HepG2 (cell line): Measurements from ENCODE around the gene KMT2E. TPM values are rescaled to one million over a fixed set of nuclear protein-coding genes. Genes with fewer than 3 reads are reported as not detected.

Experiments
- ARNT2 ChIP-seq: sonication (generic); formaldehyde crosslinking; IDR thresholded peaks from 2 replicates; pipeline ENCODE4 v1.8.0; 2022; ENCODE audit warnings: mild to moderate bottlenecking, low read depth, missing genetic modification reagents, moderate library complexity
- KLF11 ChIP-seq: IDR thresholded peaks from 2 replicates; pipeline ENCODE4 v1.6.1; 2016; ENCODE audit warnings: missing compliant biosample characterization
- NCOR1 ChIP-seq: fragments of 200-600 bp; sonication (generic); IDR thresholded peaks from 2 replicates; pipeline ENCODE4 v1.7.0; 2017; ENCODE audit warnings: antibody characterized with exemption, low read length, borderline replicate concordance
- PCBP1 ChIP-seq: fragments of 200-400 bp; formaldehyde crosslinking; IDR thresholded peaks from 2 replicates; pipeline ENCODE4 v1.6.1; 2017; ENCODE audit warnings: mild to moderate bottlenecking, low read depth, low read length, borderline replicate concordance
- SP5 ChIP-seq: IDR thresholded peaks from 2 replicates; pipeline ENCODE4 v1.6.1; 2016; ENCODE audit warnings: low read depth, borderline replicate concordance
- ZFP62 ChIP-seq: sonication (generic); formaldehyde crosslinking; IDR thresholded peaks from 2 replicates; pipeline ENCODE4 v1.4.0; 2020; ENCODE audit warnings: missing genetic modification reagents
- ZNF615 ChIP-seq: sonication (generic); formaldehyde crosslinking; IDR thresholded peaks from 2 replicates; pipeline ENCODE4 v1.5.0; 2020; ENCODE audit warnings: mild to moderate bottlenecking, missing genetic modification reagents, borderline replicate concordance
- ZNF713 ChIP-seq: sonication (generic); formaldehyde crosslinking; IDR thresholded peaks from 2 replicates; pipeline ENCODE4 v1.4.0; 2020; ENCODE audit warnings: mild to moderate bottlenecking, missing genetic modification reagents
- polyA plus RNA-seq, 8 experiments: library from polyadenylated mRNA; depleted of rRNA in 3 of 8; stranded (reverse) in 7 of 8; unstranded in 1 of 8; fragments of >200 nt; fragmentation: Illumina TruSeq in 4 of 8; extraction: Trizol in 4 of 8; gene quantifications; 2 replicates each; pipeline versions ENCODE4 v1.2.1 to v1.2.3, GENCODE V29; 2011 to 2016; ENCODE audit warnings: low read depth in 4 of 8, missing spikeins in 1 of 8, mixed read lengths in 1 of 8; ENCODE audit not compliant: insufficient read depth in 1 of 8
- total RNA-seq, 5 experiments: library from RNA; depleted of rRNA; stranded (reverse); fragments of >200 nt; fragmentation: Illumina TruSeq; extraction: Trizol; gene quantifications; 2 replicates each; pipeline ENCODE4 v1.2.3, GENCODE V29; 2016; ENCODE audit warnings: low read depth in 1 of 5
- TF ChIP-seq, protein P1 (sequence below): sonication (generic); formaldehyde crosslinking; IDR thresholded peaks from 2 replicates; pipeline ENCODE4 v1.4.0; 2020; ENCODE audit warnings: missing genetic modification reagents
- TF ChIP-seq, protein P2 (sequence below): sonication (generic); formaldehyde crosslinking; conservative IDR thresholded peaks from 2 replicates; pipeline ENCODE4 v1.4.0; 2020; ENCODE audit warnings: mild to moderate bottlenecking, missing genetic modification reagents, moderate library complexity
- TF ChIP-seq, protein P3 (sequence below): IDR thresholded peaks from 2 replicates; pipeline ENCODE4 v1.6.1; 2016
- TF ChIP-seq, protein P4 (sequence below): sonication (generic); formaldehyde crosslinking; IDR thresholded peaks from 2 replicates; pipeline ENCODE4 v1.5.0; 2020; ENCODE audit warnings: missing genetic modification reagents
- TF ChIP-seq, protein P5 (sequence below): sonication (generic); formaldehyde crosslinking; IDR thresholded peaks from 2 replicates; pipeline ENCODE4 v1.5.0; 2020; ENCODE audit warnings: mild to moderate bottlenecking, missing genetic modification reagents, borderline replicate concordance

The KMT2E gene
- total and polyA plus RNA-seq, 2 of the 13 experiments (the other 11 are each of a cell fraction or from before 2014, with no cell fraction given) = 6.3 to 24.4 TPM

DNA sequence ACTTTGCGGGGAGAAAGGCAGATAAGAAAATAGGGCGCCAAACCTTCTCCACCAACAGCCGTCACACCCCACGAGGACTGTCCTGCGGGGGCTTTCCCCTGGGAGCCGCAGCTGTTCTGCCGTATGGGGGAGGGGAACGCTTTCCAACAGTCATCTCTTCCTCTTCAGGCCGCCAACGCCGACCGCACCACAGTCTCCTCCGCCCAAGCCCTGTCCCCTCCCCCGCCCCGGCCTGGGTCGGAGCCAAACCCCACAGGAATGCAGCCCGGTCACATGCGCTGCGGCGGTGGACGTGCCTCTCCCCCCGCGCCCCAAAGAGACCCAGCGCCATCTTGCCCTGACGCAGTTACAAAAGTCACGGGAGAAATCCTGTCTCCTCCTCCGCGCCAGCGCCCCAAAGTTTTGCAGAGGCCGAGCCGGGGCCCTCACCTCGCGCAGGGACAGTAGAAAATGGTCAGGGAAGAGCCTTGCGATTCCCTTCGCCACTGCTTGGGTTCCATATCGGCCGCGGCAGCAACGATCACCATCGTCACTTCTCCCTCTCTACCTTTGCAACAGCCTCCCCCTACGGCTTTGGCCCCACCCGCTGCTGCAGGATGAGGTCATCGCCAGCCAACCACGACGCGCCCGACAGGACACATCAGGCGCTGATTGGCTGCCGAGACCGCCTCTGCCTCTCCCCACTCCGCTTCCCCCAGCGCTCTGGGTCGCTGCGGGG, 1.3 kb upstream of the KMT2E start (continued):
- TF ChIP-seq PCBP1 (0 out of 2 replicates have a peak, but pooled peaks have one; percentile 78), ZNF713 (CRISPR knock-in tag) (no peak), KLF11 (CRISPR knock-in tag) (no peak), NCOR1 (no peak; the same call in 1 of the 2 replicates), ARNT2 (peak; percentile 84), SP5 (CRISPR knock-in tag) (0 out of 2 replicates have a peak, but pooled peaks have one; percentile 9), ZNF615 (no peak), ZFP62 (CRISPR knock-in tag) (no peak)
- TF ChIP-seq, protein P1, sequence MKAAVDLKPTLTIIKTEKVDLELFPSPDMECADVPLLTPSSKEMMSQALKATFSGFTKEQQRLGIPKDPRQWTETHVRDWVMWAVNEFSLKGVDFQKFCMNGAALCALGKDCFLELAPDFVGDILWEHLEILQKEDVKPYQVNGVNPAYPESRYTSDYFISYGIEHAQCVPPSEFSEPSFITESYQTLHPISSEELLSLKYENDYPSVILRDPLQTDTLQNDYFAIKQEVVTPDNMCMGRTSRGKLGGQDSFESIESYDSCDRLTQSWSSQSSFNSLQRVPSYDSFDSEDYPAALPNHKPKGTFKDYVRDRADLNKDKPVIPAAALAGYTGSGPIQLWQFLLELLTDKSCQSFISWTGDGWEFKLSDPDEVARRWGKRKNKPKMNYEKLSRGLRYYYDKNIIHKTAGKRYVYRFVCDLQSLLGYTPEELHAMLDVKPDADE (CRISPR knock-in tag) = 0 out of 2 replicates have a peak, but pooled peaks have one; percentile 43
- TF ChIP-seq, protein P2, sequence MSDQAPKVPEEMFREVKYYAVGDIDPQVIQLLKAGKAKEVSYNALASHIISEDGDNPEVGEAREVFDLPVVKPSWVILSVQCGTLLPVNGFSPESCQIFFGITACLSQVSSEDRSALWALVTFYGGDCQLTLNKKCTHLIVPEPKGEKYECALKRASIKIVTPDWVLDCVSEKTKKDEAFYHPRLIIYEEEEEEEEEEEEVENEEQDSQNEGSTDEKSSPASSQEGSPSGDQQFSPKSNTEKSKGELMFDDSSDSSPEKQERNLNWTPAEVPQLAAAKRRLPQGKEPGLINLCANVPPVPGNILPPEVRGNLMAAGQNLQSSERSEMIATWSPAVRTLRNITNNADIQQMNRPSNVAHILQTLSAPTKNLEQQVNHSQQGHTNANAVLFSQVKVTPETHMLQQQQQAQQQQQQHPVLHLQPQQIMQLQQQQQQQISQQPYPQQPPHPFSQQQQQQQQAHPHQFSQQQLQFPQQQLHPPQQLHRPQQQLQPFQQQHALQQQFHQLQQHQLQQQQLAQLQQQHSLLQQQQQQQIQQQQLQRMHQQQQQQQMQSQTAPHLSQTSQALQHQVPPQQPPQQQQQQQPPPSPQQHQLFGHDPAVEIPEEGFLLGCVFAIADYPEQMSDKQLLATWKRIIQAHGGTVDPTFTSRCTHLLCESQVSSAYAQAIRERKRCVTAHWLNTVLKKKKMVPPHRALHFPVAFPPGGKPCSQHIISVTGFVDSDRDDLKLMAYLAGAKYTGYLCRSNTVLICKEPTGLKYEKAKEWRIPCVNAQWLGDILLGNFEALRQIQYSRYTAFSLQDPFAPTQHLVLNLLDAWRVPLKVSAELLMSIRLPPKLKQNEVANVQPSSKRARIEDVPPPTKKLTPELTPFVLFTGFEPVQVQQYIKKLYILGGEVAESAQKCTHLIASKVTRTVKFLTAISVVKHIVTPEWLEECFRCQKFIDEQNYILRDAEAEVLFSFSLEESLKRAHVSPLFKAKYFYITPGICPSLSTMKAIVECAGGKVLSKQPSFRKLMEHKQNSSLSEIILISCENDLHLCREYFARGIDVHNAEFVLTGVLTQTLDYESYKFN (CRISPR knock-in tag) = peak; percentile 75
- TF ChIP-seq, protein P3, sequence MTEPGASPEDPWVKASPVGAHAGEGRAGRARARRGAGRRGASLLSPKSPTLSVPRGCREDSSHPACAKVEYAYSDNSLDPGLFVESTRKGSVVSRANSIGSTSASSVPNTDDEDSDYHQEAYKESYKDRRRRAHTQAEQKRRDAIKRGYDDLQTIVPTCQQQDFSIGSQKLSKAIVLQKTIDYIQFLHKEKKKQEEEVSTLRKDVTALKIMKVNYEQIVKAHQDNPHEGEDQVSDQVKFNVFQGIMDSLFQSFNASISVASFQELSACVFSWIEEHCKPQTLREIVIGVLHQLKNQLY (CRISPR knock-in tag) = peak; percentile 73
- TF ChIP-seq, protein P4, sequence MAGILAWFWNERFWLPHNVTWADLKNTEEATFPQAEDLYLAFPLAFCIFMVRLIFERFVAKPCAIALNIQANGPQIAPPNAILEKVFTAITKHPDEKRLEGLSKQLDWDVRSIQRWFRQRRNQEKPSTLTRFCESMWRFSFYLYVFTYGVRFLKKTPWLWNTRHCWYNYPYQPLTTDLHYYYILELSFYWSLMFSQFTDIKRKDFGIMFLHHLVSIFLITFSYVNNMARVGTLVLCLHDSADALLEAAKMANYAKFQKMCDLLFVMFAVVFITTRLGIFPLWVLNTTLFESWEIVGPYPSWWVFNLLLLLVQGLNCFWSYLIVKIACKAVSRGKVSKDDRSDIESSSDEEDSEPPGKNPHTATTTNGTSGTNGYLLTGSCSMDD (CRISPR knock-in tag) = no peak
- TF ChIP-seq, protein P5, sequence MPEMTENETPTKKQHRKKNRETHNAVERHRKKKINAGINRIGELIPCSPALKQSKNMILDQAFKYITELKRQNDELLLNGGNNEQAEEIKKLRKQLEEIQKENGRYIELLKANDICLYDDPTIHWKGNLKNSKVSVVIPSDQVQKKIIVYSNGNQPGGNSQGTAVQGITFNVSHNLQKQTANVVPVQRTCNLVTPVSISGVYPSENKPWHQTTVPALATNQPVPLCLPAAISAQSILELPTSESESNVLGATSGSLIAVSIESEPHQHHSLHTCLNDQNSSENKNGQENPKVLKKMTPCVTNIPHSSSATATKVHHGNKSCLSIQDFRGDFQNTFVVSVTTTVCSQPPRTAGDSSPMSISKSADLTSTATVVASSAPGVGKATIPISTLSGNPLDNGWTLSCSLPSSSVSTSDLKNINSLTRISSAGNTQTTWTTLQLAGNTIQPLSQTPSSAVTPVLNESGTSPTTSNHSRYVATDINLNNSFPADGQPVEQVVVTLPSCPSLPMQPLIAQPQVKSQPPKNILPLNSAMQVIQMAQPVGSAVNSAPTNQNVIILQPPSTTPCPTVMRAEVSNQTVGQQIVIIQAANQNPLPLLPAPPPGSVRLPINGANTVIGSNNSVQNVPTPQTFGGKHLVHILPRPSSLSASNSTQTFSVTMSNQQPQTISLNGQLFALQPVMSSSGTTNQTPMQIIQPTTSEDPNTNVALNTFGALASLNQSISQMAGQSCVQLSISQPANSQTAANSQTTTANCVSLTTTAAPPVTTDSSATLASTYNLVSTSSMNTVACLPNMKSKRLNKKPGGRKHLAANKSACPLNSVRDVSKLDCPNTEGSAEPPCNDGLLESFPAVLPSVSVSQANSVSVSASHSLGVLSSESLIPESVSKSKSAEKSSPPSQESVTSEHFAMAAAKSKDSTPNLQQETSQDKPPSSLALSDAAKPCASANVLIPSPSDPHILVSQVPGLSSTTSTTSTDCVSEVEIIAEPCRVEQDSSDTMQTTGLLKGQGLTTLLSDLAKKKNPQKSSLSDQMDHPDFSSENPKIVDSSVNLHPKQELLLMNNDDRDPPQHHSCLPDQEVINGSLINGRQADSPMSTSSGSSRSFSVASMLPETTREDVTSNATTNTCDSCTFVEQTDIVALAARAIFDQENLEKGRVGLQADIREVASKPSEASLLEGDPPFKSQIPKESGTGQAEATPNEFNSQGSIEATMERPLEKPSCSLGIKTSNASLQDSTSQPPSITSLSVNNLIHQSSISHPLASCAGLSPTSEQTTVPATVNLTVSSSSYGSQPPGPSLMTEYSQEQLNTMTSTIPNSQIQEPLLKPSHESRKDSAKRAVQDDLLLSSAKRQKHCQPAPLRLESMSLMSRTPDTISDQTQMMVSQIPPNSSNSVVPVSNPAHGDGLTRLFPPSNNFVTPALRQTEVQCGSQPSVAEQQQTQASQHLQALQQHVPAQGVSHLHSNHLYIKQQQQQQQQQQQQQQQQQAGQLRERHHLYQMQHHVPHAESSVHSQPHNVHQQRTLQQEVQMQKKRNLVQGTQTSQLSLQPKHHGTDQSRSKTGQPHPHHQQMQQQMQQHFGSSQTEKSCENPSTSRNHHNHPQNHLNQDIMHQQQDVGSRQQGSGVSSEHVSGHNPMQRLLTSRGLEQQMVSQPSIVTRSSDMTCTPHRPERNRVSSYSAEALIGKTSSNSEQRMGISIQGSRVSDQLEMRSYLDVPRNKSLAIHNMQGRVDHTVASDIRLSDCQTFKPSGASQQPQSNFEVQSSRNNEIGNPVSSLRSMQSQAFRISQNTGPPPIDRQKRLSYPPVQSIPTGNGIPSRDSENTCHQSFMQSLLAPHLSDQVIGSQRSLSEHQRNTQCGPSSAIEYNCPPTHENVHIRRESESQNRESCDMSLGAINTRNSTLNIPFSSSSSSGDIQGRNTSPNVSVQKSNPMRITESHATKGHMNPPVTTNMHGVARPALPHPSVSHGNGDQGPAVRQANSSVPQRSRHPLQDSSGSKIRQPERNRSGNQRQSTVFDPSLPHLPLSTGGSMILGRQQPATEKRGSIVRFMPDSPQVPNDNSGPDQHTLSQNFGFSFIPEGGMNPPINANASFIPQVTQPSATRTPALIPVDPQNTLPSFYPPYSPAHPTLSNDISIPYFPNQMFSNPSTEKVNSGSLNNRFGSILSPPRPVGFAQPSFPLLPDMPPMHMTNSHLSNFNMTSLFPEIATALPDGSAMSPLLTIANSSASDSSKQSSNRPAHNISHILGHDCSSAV (CRISPR knock-in tag) = 0 out of 2 replicates have a peak, but pooled peaks have one; percentile 55
